Measurements from ENCODE around the gene SLC5A2. TPM values are rescaled to one million over a fixed set of nuclear protein-coding genes. Genes with fewer than 3 reads are reported as not detected.
"Not testable (repeated sequence)": the region's sequence is repeated elsewhere in the genome, so short reads cannot be mapped to it uniquely, and the experiment has no call there.

SLC5A2 gene
- total RNA-seq, 1 donor from 2014 or later: not detected

DNA sequence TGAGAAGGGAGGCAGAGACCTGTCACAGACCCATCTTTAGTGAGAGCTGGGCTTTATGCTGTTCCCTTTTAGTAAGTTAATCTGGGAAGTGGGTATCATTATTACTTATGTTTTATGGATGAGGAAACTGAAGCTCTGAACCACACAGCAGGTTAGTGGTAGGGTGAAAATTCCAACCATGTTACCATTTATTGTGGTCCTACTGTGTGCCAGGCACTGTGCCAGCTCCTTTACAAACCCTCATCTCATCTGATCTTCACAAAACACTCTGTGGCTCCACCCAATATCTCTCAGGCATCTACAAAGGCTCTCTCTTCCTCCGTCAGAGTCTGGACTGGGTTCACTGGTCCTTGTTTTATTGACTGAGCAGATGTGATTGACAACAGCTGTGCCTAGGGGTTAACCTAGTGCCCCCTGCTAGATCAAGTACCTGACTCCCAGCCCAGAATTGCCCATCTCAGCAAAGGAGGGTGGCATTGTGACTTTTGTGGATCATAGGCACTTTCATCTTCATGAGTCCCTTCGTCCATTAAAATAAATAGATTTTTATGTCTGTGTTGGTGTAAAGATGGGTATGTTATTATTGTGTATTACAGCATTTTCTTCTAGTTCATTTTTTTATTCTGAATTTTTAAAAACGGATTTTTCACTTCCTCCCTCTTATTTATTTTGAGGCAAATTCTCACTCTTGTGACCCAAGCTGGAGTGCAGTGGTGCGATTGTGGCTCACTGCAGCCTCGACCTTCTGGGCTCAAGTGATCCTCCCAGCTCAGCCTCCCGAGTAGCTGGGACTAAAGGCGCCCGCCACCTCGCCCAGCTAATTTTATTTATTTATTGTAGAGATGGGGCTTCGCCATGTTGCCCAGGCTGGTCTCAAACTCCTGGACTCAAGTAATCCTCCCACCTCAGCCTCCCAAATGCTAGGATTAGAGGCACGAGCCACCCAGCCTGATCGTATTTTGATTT lies 7.9 kb upstream of the SLC5A2 start:
- no peak for DNase-seq (ENCODE audit: low read depth, low spot score)

GRCh38 chr16:31475946-31476302 lies 7.0 kb upstream of the SLC5A2 start:
- DNase-seq (ENCODE audit: low read depth, low spot score): no peak

- DNase-seq (ENCODE audit: low read depth, low spot score): no peak
Measured at GRCh38 chr16:31476303-31477219, 6.4 kb upstream of the SLC5A2 start.

GRCh38 chr16:31477220-31478216 lies 5.4 kb upstream of the SLC5A2 start:
- DNase-seq (ENCODE audit: low read depth, low spot score): no peak

DNA sequence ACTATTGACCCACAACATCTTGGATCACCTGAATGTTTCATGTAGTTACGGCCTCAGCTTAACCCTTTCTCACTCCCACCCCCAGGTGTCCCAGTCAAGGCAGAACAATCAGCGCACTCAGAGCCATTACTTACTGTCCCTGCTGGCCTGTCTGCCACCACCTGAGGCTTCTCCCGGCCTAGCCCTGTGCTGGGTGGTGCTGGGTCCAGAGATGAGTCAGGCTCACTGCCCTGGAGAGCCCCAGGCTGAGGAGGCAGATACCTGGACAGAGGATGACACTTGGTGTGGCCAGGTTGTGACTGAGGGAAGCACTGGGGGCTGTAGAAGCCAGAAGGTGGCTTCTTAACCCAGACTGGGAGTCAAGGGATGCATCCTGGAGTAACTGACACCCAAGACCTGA lies 4.0 kb upstream of the SLC5A2 start:
- DNase-seq (ENCODE audit: low read depth, low spot score): no peak

DNA sequence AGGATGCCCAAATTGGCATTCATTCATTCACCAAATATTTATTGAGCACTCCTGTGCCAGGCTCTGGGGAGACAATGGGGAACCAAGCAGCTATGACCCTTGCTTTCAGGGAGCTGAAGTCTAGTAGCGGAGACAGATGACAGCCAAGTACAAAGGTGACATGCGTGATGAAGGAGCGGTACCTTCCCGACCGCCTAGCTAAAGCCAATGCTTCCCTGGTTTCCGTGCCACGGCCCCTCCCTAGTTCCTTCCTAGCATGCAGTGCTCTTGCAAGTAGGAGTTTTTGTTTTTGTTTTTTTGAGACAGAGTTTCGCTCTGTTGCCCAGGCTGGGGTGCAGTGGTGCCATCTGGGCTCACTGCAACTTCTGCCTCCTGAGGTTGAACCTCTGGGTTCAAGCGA lies 3.2 kb upstream of the SLC5A2 start:
- DNase-seq (ENCODE audit: low read depth, low spot score): no peak

GRCh38 chr16:31480851-31481536 lies 1.9 kb upstream of the SLC5A2 start:
- DNase-seq (ENCODE audit: low read depth, low spot score): no peak

GRCh38 chr16:31484048-31484447 lies 1.1 kb downstream of the SLC5A2 start:
- not testable (repeated sequence) for DNase-seq (ENCODE audit: low read depth, low spot score)

- no peak for DNase-seq (ENCODE audit: low read depth, low spot score)
Measured at GRCh38 chr16:31484491-31485171, 1.7 kb downstream of the SLC5A2 start.

DNA sequence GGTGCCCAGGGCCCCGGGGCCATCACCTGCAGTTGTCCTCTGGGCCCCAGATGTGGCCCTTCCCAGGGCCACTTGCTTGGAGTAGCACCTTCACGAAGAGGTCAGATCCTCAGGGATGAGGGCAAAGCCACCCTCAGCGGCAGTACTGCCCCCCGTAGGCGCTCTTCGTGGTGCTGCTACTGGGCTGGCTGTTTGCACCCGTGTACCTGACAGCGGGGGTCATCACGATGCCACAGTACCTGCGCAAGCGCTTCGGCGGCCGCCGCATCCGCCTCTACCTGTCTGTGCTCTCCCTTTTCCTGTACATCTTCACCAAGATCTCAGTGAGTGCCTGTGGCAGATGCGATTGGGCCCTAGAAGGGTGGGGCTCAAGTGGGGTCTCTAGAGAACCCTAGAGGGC lies 2.6 kb downstream of the SLC5A2 start:
- no peak for DNase-seq (ENCODE audit: low read depth, low spot score)

DNA sequence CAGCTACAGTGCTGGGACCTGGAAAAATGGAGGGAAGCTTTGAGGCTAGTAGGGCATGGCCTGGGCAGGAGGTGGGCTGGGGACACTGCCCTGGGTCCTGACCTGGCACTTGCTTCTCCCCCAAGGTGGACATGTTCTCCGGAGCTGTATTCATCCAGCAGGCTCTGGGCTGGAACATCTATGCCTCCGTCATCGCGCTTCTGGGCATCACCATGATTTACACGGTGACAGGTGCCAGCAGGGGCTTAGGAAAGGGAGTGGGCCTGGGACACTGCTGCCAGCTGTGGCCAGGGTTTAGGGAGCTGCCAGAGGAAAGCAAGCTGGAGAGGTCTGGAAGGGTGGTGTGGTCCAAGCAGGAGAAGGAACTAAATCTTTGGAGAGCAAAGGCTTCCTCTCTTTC lies 3.1 kb downstream of the SLC5A2 start:
- no peak for DNase-seq (ENCODE audit: low read depth, low spot score)

- no peak for DNase-seq (ENCODE audit: low read depth, low spot score)
Measured at GRCh38 chr16:31487071-31487719, 4.3 kb downstream of the SLC5A2 start.

DNA sequence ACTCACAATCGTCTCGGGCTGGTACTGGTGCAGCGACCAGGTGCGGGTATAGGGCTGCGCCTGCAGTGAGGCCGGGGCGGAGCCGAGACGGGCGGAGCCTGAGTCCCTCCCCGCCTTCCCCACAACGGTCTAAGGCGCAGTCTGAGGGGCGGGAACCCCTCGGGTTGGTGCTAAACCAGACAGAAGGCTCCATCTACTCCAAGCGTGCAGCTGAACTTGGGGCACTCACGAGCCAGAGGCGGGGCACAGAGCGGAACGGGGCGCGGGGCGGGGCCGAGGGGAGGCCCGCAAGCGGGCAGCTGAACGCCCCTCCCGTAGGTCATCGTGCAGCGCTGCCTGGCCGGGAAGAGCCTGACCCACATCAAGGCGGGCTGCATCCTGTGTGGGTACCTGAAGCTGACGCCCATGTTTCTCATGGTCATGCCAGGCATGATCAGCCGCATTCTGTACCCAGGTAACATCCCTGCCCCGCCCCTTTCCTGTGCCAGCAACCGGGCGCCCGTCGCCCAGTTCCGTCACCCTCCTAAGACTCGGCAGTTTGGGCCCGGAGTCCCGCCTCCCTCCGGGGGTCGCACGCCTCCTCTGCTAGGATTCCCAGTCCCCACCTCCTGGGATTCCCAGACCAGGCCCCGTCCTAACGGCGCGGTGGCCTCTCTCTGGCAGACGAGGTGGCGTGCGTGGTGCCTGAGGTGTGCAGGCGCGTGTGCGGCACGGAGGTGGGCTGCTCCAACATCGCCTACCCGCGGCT lies 5.0 kb downstream of the SLC5A2 start:
- no peak for DNase-seq (ENCODE audit: low read depth, low spot score)

DNA sequence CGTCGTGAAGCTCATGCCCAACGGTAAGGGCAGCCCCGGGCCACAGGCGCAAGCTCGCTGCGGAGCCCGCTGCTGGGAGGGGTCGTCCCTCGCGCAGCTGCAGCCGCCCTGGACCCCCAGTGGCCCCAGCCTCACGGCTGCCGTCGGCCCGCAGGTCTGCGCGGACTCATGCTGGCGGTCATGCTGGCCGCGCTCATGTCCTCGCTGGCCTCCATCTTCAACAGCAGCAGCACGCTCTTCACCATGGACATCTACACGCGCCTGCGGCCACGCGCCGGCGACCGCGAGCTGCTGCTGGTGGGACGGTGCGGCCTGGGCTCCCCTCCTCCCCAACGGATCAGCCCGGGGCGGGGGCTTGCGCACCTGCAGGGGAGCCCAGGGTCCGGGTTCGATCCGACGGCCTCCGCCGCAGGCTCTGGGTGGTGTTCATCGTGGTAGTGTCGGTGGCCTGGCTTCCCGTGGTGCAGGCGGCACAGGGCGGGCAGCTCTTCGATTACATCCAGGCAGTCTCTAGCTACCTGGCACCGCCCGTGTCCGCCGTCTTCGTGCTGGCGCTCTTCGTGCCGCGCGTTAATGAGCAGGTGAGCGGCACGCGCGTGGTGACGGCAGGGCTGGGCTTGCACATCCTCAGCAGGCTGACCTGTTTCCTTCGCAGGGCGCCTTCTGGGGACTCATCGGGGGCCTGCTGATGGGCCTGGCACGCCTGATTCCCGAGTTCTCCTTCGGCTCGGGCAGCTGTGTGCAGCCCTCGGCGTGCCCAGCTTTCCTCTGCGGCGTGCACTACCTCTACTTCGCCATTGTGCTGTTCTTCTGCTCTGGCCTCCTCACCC lies 5.8 kb downstream of the SLC5A2 start:
- no peak for DNase-seq (ENCODE audit: low read depth, low spot score)

DNA sequence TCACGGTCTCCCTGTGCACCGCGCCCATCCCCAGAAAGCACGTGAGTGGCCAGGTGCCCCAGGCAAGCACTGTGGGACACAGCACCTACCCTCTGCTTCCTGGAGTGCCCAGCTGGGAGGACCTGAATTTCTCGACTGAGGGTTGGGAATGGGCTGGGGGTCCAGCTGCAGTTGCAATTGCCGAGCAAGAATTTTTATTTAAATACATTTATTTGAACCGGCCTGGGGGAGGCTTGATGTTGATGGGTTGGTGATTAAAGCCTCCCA lies 6.3 kb downstream of the SLC5A2 start:
- no peak for DNase-seq (ENCODE audit: low read depth, low spot score)

DNA sequence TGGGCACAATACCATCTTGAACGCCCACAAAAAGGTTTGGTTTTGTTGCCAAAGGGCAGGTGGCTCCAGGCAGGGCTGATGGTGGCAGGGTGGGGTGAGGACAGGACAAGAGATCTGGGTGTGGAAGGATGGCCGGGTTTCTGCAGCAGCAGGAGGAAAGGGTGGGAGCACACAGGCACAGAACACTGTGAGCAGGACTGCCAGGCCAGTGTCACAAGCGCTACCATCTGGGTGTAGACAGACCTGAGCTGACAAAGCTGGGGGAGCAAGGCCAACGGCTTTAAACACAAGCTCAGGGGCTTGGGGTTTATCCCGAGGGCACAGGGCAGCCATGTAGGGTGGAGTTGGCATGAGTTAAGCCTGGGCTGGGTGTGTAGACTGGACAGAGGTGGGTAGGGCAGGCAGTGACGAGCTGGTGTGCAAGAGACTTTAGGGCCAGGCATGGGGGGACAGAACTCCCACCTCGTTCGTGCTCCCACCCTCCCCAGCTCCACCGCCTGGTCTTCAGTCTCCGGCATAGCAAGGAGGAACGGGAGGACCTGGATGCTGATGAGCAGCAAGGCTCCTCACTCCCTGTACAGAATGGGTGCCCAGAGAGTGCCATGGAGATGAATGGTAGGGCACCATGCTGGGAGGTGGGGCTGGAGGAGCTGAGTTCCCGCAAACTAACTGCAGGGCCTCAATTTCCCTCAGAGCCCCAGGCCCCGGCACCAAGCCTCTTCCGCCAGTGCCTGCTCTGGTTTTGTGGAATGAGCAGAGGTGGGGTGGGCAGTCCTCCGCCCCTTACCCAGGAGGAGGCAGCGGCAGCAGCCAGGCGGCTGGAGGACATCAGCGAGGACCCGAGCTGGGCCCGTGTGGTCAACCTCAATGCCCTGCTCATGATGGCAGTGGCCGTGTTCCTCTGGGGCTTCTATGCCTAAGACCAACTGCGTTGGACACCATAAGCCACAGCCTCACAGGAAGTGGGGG lies 7.0 kb downstream of the SLC5A2 start:
- DNase-seq (ENCODE audit: low read depth, low spot score): no peak
